ENCODE results near the gene OR2A25. TPM values are rescaled to one million over a fixed set of nuclear protein-coding genes. Genes with fewer than 3 reads are reported as not detected.

OR2A25 gene
- total RNA-seq, 1 donor from 2014 or later, result not detected

DNA sequence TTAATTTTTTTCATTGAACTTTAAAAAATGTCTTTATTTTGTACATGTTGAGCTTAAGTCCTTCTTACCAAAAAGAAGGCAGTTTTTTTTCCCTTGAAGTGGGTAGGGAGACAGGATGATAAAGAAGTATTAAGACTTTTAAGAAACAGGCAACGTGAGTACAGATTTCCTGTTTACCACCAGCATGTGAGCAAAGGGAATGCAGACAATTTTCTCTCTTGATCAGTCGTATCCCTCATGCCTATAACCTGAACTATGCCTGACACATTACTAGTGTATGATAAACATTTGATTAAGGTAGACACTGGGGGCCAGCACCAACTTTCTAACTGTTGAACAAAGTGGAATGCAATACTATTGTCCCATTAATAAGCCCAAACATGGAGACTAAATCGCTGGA lies 31.0 kb downstream of the OR2A25 start:
- no peak for DNase-seq
- H3K27me3 Mint-ChIP-seq, result peaks cover 4% of the 10 kb centered on the region
- peaks cover 2% of the 10 kb centered on the region for H3K4me1 Mint-ChIP-seq
- H3K4me3 Mint-ChIP-seq, result no peak overlapping the region
- intact Hi-C loops (cut with micrococcal nuclease), result no loop called here
- no peaks in the 10 kb centered on the region for H3K9me3 Mint-ChIP-seq
- H3K36me3 Mint-ChIP-seq (ENCODE audit: low read depth), result no peaks in the 10 kb centered on the region
- H3K27ac Mint-ChIP-seq, result no peak overlapping the region

DNA sequence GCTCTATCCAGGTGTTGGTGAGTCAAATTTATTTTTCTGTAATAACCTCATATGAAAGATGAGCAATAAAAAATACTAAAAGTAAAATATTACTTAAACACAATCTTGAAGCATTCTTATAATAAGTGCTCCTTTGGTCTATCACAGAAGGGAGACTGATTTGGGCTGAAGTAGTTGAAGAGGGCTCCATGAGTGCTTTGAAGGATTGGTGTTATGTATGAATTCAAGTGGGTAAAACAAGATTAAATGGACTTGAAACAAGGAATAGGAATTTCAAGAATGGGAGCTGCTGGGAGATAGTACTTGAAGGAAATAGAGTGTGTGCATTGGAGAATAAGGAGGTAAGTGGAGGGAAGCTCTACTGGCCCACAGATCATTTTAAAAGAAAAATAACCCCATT lies 32.4 kb downstream of the OR2A25 start:
- Mint-ChIP-seq H3K27me3 (peaks cover 4% of the 10 kb centered on the region), H3K27ac (no peak overlapping the region), H3K36me3 (ENCODE audit: low read depth) (no peaks in the 10 kb centered on the region), H3K4me3 (no peak overlapping the region), H3K9me3 (no peaks in the 10 kb centered on the region), H3K4me1 (peaks cover 2% of the 10 kb centered on the region)
- intact Hi-C loops (cut with micrococcal nuclease), result no loop called here
- DNase-seq, result no peak

DNA sequence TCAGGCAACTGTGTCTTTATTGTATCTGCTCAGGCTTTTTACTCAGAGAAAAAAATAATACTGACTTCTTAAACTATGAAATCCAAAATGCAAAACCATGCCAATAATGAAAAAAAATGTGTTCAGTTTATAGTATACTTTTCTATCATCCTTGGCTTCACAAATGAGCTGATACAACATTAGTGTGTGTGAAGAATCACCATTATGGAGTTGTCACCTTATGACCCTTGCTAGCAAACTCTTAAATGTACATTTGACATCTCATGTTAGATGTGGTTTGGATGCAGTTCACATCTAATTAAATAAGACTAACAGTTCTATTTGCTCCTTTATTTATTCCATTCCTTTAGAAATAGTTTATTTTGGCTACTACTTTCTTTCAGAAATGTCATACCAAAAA lies 35.6 kb downstream of the OR2A25 start:
- Mint-ChIP-seq H3K4me1 (no peaks in the 10 kb centered on the region), H3K27me3 (peaks cover 4% of the 10 kb centered on the region), H3K27ac (no peak overlapping the region), H3K9me3 (no peaks in the 10 kb centered on the region), H3K36me3 (ENCODE audit: low read depth) (no peaks in the 10 kb centered on the region), H3K4me3 (no peak overlapping the region)
- DNase-seq, result no peak
- intact Hi-C loops (cut with micrococcal nuclease), result no loop called here

DNA sequence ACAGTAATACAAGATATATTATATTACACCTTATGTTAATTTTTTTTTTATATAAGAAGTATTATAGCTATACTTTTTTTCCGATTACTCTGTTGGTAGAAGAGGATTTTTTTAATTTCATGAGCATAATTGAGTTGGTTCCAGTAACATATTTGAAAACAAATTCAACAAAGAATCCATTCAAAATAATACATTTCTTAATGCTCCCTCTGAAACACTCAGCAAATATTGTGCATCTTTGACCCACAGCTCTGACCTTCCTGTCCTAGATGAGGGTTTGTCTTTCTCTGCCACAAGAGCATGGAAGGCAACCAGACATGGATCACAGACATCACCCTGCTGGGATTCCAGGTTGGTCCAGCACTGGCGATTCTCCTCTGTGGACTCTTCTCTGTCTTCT lies 39.7 kb downstream of the OR2A25 start, which contains the start of gene OR2A2:
TSS of gene OR2A2 (plus strand) at position 301 of the 400 bp plus-strand sequence. CDS start at position 301, 0 bp downstream.
- H3K4me1 Mint-ChIP-seq, result no peaks in the 10 kb centered on the region
- H3K4me3 Mint-ChIP-seq, result no peak within 1 kb of the TSS
- peaks cover 6% of the 10 kb centered on the region for H3K27me3 Mint-ChIP-seq
- H3K36me3 Mint-ChIP-seq (ENCODE audit: low read depth), result no peaks in the 10 kb centered on the region
- no peak for DNase-seq
- H3K9me3 Mint-ChIP-seq, result no peaks in the 10 kb centered on the region
- intact Hi-C loops (cut with micrococcal nuclease), result no loop called here
- H3K27ac Mint-ChIP-seq, result no peak within 1 kb of the TSS

DNA sequence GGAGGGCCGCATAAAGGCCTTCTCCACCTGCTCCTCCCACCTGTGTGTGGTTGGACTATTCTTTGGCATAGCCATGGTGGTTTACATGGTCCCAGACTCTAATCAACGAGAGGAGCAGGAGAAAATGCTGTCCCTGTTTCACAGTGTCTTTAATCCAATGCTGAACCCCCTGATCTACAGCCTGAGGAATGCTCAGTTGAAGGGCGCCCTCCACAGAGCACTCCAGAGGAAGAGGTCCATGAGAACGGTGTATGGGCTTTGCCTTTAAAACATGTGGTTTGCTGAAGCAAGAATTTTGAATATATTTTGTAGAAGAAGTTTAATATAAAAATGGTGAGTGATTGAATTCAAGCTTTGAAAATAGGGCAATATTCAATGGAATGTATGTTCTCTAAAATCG lies 40.7 kb downstream of the OR2A25 start:
- intact Hi-C loops (cut with micrococcal nuclease), result no loop called here
- Mint-ChIP-seq H3K27me3 (peaks cover 6% of the 10 kb centered on the region), H3K4me1 (no peaks in the 10 kb centered on the region), H3K4me3 (no peak overlapping the region), H3K27ac (no peak overlapping the region), H3K36me3 (ENCODE audit: low read depth) (no peaks in the 10 kb centered on the region), H3K9me3 (no peaks in the 10 kb centered on the region)
- no peak for DNase-seq

DNA sequence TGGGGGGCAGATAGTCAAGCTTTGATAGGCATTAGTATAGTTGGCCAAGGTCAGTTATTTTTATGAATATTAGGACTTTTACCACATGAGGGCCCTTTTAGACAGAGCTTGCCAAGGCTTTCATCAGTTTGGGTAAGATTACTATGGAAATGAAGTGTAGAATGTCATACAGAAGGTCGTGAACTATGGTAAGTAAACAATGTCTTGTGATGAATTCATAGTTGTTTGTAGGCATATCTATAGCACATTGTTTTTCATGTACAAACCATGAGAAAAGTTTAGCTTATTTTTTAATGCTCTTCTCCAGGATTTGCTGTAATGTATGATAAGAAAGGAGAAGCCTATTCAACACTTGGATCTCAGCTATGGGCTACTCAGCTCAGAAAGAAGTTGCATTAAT lies 44.0 kb downstream of the OR2A25 start:
- no peak for DNase-seq
- no peaks in the 10 kb centered on the region for H3K36me3 Mint-ChIP-seq (ENCODE audit: low read depth)
- intact Hi-C loops (cut with micrococcal nuclease), result no loop called here
- H3K27ac Mint-ChIP-seq, result no peak overlapping the region
- H3K27me3 Mint-ChIP-seq, result peaks cover 6% of the 10 kb centered on the region
- H3K4me3 Mint-ChIP-seq, result no peak overlapping the region
- H3K4me1 Mint-ChIP-seq, result no peaks in the 10 kb centered on the region
- no peaks in the 10 kb centered on the region for H3K9me3 Mint-ChIP-seq

DNA sequence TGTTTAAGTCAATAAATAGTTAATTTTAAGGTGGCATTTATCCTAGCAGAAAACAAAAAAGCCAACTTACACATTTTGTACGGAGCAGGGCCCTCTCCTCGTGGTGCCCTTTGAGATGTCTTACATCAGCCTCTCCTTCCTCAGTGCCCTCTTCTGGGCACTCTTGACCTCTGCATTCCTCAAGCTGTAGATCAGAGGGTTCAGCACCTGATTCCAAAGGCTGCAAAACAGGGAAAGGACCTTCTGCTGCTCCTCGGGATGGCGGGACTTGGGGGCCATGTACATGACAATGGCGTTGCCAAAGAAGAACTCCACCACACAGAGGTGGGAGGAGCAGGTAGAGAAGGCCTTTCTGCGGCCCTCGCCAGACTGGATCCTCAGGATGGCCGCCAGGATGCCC lies 48.7 kb downstream of the OR2A25 start:
- H3K4me1 Mint-ChIP-seq, result no peaks in the 10 kb centered on the region
- intact Hi-C loops (cut with micrococcal nuclease), result no loop called here

DNA sequence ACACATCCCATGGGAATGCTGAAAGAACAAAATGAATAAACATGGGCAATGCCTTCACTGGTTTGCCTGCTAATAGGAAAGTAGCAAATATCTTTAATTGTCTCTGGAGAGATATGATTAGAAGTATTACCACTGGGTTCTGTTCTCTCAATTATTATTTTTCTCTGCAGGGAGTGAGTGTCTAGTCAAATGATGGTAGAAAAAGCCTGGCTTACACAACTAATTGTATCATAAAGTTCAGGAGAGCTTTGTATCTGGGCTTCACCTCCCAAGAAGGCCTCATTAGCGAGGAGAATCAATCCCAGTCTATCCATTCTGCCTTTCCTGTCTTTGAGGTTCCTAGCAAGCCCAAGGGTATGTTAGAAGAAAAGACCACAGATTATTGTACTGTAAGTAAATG lies 53.3 kb downstream of the OR2A25 start, which contains the start of gene OR2A14:
TSS of gene OR2A14 (plus strand) at position 301 of the 400 bp plus-strand sequence. CDS start 5,937 bp downstream, outside the sequence.
- DNase-seq, result no peak
- Mint-ChIP-seq H3K9me3 (no peaks in the 10 kb centered on the region), H3K36me3 (ENCODE audit: low read depth) (no peaks in the 10 kb centered on the region), H3K4me3 (no peak within 1 kb of the TSS), H3K27me3 (no peaks in the 10 kb centered on the region), H3K4me1 (no peaks in the 10 kb centered on the region), H3K27ac (no peak within 1 kb of the TSS)
- intact Hi-C loops (cut with micrococcal nuclease), result no loop called here

More for the DNA sequence above, 48.7 kb downstream of the OR2A25 start:
- Mint-ChIP-seq H3K4me3 (no peak overlapping the region), H3K27ac (no peak overlapping the region), H3K36me3 (ENCODE audit: low read depth) (no peaks in the 10 kb centered on the region), H3K9me3 (no peaks in the 10 kb centered on the region), H3K27me3 (no peaks in the 10 kb centered on the region)
- DNase-seq, result no peak

Other genes with a start within 250 kb of the OR2A25 start
- gene TCAF1, start 167.6 kb upstream of the OR2A25 start, total RNA-seq, result 12.6 and 13.5 TPM in 2 replicates
- not detected in 2 replicates for gene OR2F2, start 134.6 kb upstream of the OR2A25 start, total RNA-seq
- not detected in 2 replicates for gene OR2F1, start 115.0 kb upstream of the OR2A25 start, total RNA-seq
- gene OR6B1, start 69.5 kb upstream of the OR2A25 start, total RNA-seq, result not detected in 2 replicates
- not detected in 2 replicates for gene OR2A5, start 20.9 kb upstream of the OR2A25 start, total RNA-seq
- not detected in 2 replicates for gene OR2A12, start 16.5 kb downstream of the OR2A25 start, total RNA-seq
- gene OR2A2, start 39.8 kb downstream of the OR2A25 start, total RNA-seq, result not detected in 2 replicates
- gene OR2A14, start 53.4 kb downstream of the OR2A25 start, total RNA-seq, result not detected in 2 replicates
- 0.56 and 1.1 TPM in 2 replicates for gene CTAGE4, start 113.7 kb downstream of the OR2A25 start, total RNA-seq
- 2.8 and 3.5 TPM in 2 replicates for gene ARHGEF35, start 126.0 kb downstream of the OR2A25 start, total RNA-seq
- gene OR2A42, start 169.8 kb downstream of the OR2A25 start, total RNA-seq, result not detected in 2 replicates
- 2.0 and 2.1 TPM in 2 replicates for gene OR2A7, start 195.0 kb downstream of the OR2A25 start, total RNA-seq
- 0.99 and 2.0 TPM in 2 replicates for gene CTAGE8, start 199.5 kb downstream of the OR2A25 start, total RNA-seq
- gene OR2A1, start 242.6 kb downstream of the OR2A25 start, total RNA-seq, result not detected in 2 replicates